ENCODE data around the gene FHL3.
A peak's percentile ranks its signal among the peaks of the same experiment; 100 is the strongest.

FHL3 gene

DNA sequence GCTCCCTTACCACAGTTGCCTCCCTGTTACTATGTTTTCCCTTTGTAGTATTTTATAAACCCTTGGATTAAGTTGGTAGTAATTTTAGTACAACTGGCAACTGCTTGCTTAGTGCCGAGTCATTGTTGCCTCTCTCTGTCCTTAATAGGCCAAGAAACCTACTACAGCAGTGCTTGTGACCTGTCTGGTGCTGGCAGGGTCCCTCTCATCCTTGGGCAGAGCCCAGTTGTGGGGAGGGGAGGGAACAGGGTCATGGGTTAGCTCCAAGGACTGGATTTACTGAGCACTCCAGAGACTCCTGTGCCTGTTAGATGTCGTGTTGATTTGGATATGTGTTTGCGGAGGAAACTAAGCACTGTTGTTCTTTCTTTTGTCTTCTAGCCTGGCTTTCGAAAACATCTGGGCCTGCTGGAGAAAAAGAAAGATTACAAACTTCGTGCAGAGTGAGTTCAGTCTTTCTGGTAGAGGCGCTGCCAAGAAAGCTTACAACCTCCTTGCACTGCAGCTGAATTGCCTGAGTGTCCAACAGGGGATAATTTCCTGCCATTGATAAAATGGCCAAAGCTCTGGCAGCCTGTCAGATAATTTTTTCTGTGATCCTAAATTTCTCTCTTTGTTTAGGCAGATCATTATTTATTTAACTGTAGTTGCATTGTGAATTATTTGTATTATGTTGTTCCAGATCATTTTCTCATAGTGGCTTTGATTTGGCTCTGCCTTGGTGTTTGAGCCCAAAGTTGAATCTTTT, 10.8 kb upstream of the FHL3 start:
- no peak overlapping the region for H3K4me3 ChIP-seq (ENCODE audit: low read depth, low read length)
- TF ChIP-seq, protein P1, sequence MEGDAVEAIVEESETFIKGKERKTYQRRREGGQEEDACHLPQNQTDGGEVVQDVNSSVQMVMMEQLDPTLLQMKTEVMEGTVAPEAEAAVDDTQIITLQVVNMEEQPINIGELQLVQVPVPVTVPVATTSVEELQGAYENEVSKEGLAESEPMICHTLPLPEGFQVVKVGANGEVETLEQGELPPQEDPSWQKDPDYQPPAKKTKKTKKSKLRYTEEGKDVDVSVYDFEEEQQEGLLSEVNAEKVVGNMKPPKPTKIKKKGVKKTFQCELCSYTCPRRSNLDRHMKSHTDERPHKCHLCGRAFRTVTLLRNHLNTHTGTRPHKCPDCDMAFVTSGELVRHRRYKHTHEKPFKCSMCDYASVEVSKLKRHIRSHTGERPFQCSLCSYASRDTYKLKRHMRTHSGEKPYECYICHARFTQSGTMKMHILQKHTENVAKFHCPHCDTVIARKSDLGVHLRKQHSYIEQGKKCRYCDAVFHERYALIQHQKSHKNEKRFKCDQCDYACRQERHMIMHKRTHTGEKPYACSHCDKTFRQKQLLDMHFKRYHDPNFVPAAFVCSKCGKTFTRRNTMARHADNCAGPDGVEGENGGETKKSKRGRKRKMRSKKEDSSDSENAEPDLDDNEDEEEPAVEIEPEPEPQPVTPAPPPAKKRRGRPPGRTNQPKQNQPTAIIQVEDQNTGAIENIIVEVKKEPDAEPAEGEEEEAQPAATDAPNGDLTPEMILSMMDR (IDR thresholded peaks at IDR 0.05; ENCODE audit: low read depth, low read length) = no peak

DNA sequence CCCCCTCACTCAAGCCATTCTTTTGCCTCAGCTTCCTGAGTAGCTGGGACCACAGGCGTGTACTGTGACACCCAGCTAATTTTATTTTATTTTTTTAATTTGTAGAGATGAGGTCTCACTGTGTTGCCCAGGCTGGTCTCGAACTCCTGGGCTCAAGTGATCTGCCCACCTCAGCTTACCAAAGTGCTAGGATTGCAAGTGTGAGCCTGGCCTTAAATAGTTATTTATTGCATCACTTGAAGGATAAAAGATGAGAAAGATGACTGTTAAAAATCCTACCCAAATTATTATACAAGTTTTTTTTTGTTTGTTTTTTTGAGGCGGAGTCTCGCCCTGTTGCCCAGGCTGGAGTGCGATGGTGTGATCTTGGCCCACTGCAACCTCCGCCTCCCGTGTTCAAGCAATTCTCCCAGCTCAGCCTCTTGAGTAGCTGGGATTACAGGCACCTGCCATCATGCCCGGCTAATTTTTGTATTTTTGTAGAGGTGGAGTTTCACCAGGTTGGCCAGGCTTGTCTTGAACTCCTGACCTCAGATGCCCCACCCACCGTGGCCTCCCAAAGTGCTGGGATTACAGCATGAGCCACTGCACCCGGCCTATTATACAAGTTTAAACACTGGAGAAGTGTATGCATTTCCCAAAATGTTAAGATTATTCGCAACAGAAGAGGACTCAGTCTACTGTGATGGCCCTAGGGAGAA, 9.6 kb upstream of the FHL3 start:
- TF ChIP-seq, protein P1 (IDR thresholded peaks at IDR 0.05; ENCODE audit: low read depth, low read length) = no peak
- H3K4me3 ChIP-seq (ENCODE audit: low read depth, low read length) = no peak overlapping the region

DNA sequence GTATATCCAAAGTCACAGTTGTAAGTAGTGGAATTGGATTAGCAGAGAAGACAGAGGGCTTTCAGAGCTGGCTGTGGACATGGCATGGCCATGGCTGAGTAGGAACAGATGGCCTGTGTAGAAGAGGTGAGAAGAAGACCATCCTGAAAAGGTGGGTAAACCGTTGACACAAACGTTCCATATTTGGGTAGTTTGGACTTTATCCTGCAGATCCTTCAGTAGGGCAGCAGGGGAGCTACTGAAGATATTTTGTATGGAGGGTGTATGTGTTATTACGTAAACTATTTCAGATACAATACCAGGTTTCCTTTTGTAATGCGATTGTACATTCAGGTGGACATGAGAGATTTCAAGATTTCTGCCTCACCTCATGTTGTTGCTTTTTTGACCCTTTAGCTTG, 8.9 kb upstream of the FHL3 start:
- TF ChIP-seq, protein P1 (IDR thresholded peaks at IDR 0.05; ENCODE audit: low read depth, low read length) = no peak
- no peak overlapping the region for H3K4me3 ChIP-seq (ENCODE audit: low read depth, low read length)

DNA sequence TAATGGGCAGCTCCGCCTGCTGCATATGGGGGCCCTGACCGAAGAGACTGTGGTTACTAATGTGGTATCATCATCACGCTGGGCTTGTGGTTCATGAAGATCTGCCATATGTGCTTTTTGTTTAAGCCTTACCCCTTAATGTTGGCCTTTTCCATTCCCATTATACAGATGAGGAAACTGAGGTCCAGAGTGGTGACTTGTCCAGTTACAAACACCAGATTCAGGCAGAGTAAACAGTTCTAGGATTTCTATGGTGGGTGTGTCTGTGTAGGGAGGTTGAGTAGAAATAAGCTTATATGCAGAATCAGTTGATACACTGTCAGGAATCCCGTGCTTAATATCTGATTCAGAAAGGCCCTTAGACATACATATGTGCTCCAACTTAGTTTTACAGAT, 7.9 kb upstream of the FHL3 start:
- peak overlapping the region; percentile 92 for H3K4me3 ChIP-seq (ENCODE audit: low read depth, low read length)
- TF ChIP-seq, protein P1 (IDR thresholded peaks at IDR 0.05; ENCODE audit: low read depth, low read length) = no peak

DNA sequence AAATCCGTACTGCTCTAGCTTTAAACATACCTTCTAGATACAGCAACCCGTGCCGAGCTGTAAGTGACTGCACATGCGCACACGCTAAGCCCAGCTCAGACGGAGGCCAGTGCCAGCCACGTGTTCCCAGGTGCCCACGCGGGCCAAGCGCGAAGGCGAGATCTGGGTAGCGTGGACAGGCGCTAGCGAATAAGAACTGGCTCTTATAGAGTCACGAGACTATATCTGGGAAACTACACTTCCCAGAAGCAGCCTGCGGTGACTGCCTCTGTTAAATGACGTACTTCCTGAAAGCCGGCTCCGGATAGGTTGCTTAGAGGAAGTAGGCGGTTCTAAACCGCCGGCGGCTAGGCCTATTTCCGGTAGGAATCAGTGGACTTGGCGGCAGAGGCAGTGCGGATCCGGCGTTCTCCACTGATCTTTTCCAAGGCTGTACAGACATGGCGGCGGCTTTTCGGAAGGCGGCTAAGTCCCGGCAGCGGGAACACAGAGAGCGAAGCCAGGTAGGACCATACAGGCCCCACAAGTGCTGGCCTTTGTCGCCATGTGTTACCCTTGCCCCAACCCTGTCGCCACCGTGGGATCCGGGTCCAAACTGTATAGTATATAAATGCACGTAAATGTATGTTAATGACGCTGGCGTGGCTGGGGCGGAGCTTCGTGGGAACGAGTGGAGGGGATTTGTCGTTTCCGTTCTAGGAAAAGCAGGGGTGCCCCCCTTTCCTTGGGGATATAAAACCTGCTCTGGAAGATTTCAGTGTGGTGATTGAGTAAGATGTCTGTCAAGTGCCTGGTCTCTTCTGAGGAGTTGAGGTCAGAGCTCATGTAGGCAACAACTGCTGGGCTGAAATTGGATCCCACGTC, 7.3 kb upstream of the FHL3 start, which contains the start of gene UTP11:
Gene UTP11 (plus strand): TSS at position 372 of the 864 bp plus-strand sequence. CDS start 69 bp downstream, at position 441.
- H3K4me3 ChIP-seq (ENCODE audit: low read depth, low read length) = peak within 1 kb of the TSS; percentile 92
- TF ChIP-seq, protein P1 (IDR thresholded peaks at IDR 0.05; ENCODE audit: low read depth, low read length) = no peak

DNA sequence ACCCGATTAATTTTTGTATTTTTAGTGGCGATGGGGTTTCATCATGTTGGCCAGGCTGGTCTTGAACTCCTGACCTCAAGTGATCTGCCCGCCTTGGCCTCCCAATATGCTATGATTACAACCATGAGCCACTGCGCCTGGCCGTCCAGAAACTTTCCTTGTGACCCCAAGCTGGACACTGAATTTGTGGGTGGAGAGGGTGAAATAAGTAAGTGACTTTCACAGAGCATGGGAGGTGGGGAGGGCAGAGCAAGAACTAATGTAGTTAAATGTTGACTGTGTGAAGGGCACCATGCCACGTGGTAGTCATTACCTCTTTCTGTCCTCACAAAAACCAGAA, 4.5 kb upstream of the FHL3 start:
- TF ChIP-seq, protein P1 (IDR thresholded peaks at IDR 0.05; ENCODE audit: low read depth, low read length) = no peak
- H3K4me3 ChIP-seq (ENCODE audit: low read depth, low read length) = no peak overlapping the region

Data from WI38 (cell line).